IMR-90 (cell line): ENCODE results near the gene DGKZ. TPM values are rescaled to one million over a fixed set of nuclear protein-coding genes. Genes with fewer than 3 reads are reported as not detected.

Experiments
- CTCF ChIP-seq: conservative IDR thresholded peaks from 2 replicates; pipeline ENCODE4 v1.5.1; 2012; ENCODE audit warnings: mild to moderate bottlenecking, low read depth, low read length, improper control_type of control experiment
- polyA plus RNA-seq, 3 experiments: library from polyadenylated mRNA; depleted of rRNA; stranded (reverse); fragments of >200 nt; gene quantifications; 2 replicates each; pipeline ENCODE4 v1.2.3, GENCODE V29; 2012; ENCODE audit warnings: low replicate concordance in 1 of 3
- total RNA-seq: library from RNA; depleted of rRNA; stranded (reverse); fragments of >200 nt; gene quantifications from 2 replicates; pipeline ENCODE4 v1.2.3, GENCODE V29; 2012

DGKZ gene
- total and polyA plus RNA-seq, 2 of the 4 experiments (the other 2 are of a cell fraction): 46.8 to 62.0 TPM

- TF ChIP-seq CTCF: peak; percentile 91
These were observed 42.4 kb downstream of the DGKZ start (continued) for GRCh38 chr11:46389450-46390330.
